Skin of body (tissue), 2 donors: ENCODE measurements around the gene VPS25. TPM values are rescaled to one million over a fixed set of nuclear protein-coding genes. Genes with fewer than 3 reads are reported as not detected.
A peak's percentile ranks its signal among the peaks of the same experiment; 100 is the strongest.
"Not testable (repeated sequence)": the region's sequence is repeated elsewhere in the genome, so short reads cannot be mapped to it uniquely, and the experiment has no call there.

Experiments used
- DNase-seq: peaks from one replicate; lab custom pipeline; 2025; lab: John Stamatoyannopoulos, UW
- total RNA-seq: library from RNA; depleted of rRNA; stranded (reverse); fragments of >200 nt; gene quantifications from one replicate; pipeline ENCODE4 v1.2.3, GENCODE V29; 2014

Gene VPS25
- 33.3 TPM for total RNA-seq

- DNase-seq, result peak; percentile 49
Measured at GRCh38 chr17:42773290-42774035, at the start of gene VPS25. TSS of gene VPS25 (plus strand) at chr17:42773449. CDS start at chr17:42773476, 27 bp downstream.

GRCh38 chr17:42723636-42724035, 49.6 kb upstream of the VPS25 start:
- DNase-seq, result no peak

- DNase-seq, result no peak
Measured at GRCh38 chr17:42725143-42725542, 48.1 kb upstream of the VPS25 start.

- DNase-seq, result no peak
Measured at GRCh38 chr17:42740699-42741098, 32.5 kb upstream of the VPS25 start.

- not testable (repeated sequence) for DNase-seq
Measured at GRCh38 chr17:42742916-42743315, 30.3 kb upstream of the VPS25 start.

GRCh38 chr17:42743595-42744282, 29.5 kb upstream of the VPS25 start:
- no peak for DNase-seq

GRCh38 chr17:42744283-42744805, 28.9 kb upstream of the VPS25 start:
- DNase-seq, result no peak

GRCh38 chr17:42744806-42745617, 28.2 kb upstream of the VPS25 start, which contains the start of gene EZH1:
TSS of gene EZH1 (minus strand) at chr17:42745040. CDS start at chr17:42728941, 16,099 bp downstream.
- peak; percentile 86 for DNase-seq

- DNase-seq, result no peak
Measured at GRCh38 chr17:42748202-42748907, 24.9 kb upstream of the VPS25 start.

GRCh38 chr17:42748908-42749798, 24.1 kb upstream of the VPS25 start:
- DNase-seq, result no peak

GRCh38 chr17:42750739-42751344, 22.4 kb upstream of the VPS25 start:
- DNase-seq, result no peak

GRCh38 chr17:42751628-42752027, 21.6 kb upstream of the VPS25 start:
- no peak for DNase-seq

GRCh38 chr17:42754782-42755181, 18.5 kb upstream of the VPS25 start:
- DNase-seq, result no peak

- no peak for DNase-seq
Measured at GRCh38 chr17:42759982-42760651, 13.1 kb upstream of the VPS25 start.

GRCh38 chr17:42760652-42761581, 12.3 kb upstream of the VPS25 start, which contains the start of gene RAMP2:
TSS of gene RAMP2 (plus strand) at chr17:42761227. CDS start at chr17:42761262, 35 bp downstream.
- no peak for DNase-seq

- no peak for DNase-seq
Measured at GRCh38 chr17:42761638-42762037, 11.6 kb upstream of the VPS25 start.

- DNase-seq, result no peak
Measured at GRCh38 chr17:42766124-42766523, 7.1 kb upstream of the VPS25 start.

GRCh38 chr17:42767512-42767911, 5.7 kb upstream of the VPS25 start:
- DNase-seq, result no peak
